ENCODE measurements around the gene GAS2L1.

- no peak for TF ChIP-seq POLR2AphosphoS5 (IDR thresholded peaks at IDR 0.05; ENCODE audit: low read depth, low read length)
- TF ChIP-seq POLR2A (IDR thresholded peaks at IDR 0.05; ENCODE audit: low read depth, low read length): no peak
- no peak for TF ChIP-seq TAF1 (IDR thresholded peaks at IDR 0.05; ENCODE audit: borderline replicate concordance, low read depth, low read length)
Observed at GRCh38 chr22:29331213-29331612, 24.8 kb downstream of the GAS2L1 start.

Data from GM12892 (cell line).